Testis (tissue), 3 donors: Measurements from ENCODE around the gene FARS2. TPM values are rescaled to one million over a fixed set of nuclear protein-coding genes. Genes with fewer than 3 reads are reported as not detected.

ENCODE experiments used
- DNase-seq: peaks from one replicate; pipeline ENCODE4 v3.0.0-alpha.2; 2019
- H3K27ac ChIP-seq, 2 donors: fragments of 200-600 bp; sonication (generic); one replicate each; pipeline ENCODE4 v1.5.1; 2019
- H3K27me3 ChIP-seq: fragments of 200-600 bp; sonication (generic); one replicate; pipeline ENCODE4 v1.5.1; 2019
- H3K36me3 ChIP-seq: fragments of 200-600 bp; sonication (generic); one replicate; pipeline ENCODE4 v1.5.1; 2017; ENCODE audit warnings: low read depth; ENCODE audit errors: missing control alignments
- H3K4me1 ChIP-seq: fragments of 200-600 bp; sonication (generic); one replicate; pipeline ENCODE4 v1.5.1; 2019
- H3K4me3 ChIP-seq, 2 donors: fragments of 200-600 bp; sonication (generic); one replicate each; pipeline ENCODE4 v1.5.1; 2017 to 2019
- H3K9me3 ChIP-seq: fragments of 200-600 bp; sonication (generic); one replicate; pipeline ENCODE4 v1.5.1; 2017
- CTCF ChIP-seq, 3 experiments: fragments of 450-650 bp in 2 of 3; fragments of 200-600 bp in 1 of 3; sonication (generic) in 1 of 3; IDR thresholded peaks; one replicate each; pipeline ENCODE4 v1.5.1; 2016 to 2019; ENCODE audit warnings: antibody characterized with exemption in 3 of 3, mild to moderate bottlenecking in 2 of 3, moderate library complexity in 1 of 3
- POLR2A ChIP-seq: fragments of 450-650 bp; IDR thresholded peaks from one replicate; pipeline ENCODE4 v1.6.1; 2017; ENCODE audit warnings: antibody characterized with exemption, mild to moderate bottlenecking, moderate library complexity
- WGBS, 2 donors: methylation state at CpG; one replicate each; pipeline ENCODE4 v1.1.5; 2018; 5-methylcytosine and 5-hydroxymethylcytosine counted together
- intact Hi-C: fragments of 100-400 bp; cut with DNase I; formaldehyde crosslinking; loops from one replicate; pipeline ENCODE4 v1.15.1; 2023; ENCODE audit warnings: low total_unique reads
- polyA plus RNA-seq: library from polyadenylated mRNA; stranded (reverse); fragments of 350-450 nt; fragmentation: Illumina TruSeq; extraction: RNeasy Lipid Tissue Mini Kit (QIAGEN cat#74804); gene quantifications from one replicate; pipeline ENCODE4 v1.2.3, GENCODE V29; 2014; ENCODE audit warnings: low read depth, low replicate concordance; ENCODE audit not compliant: insufficient read depth
- total RNA-seq, 2 donors: library from RNA; depleted of rRNA; stranded (reverse); fragments of >200 nt; gene quantifications; one replicate each; pipeline ENCODE4 v1.2.3, GENCODE V29; 2016

FARS2 gene
- total and polyA plus RNA-seq, 3 donors from 2014 or later: 15.4 to 26.8 (median 22.1) TPM

GRCh38 chr6:5274231-5274630 lies 12.9 kb downstream of the FARS2 start:
- no peak overlapping the region for H3K4me3 ChIP-seq
- H3K27me3 ChIP-seq: no peaks in the 10 kb centered on the region
- no peaks in the 10 kb centered on the region for H3K9me3 ChIP-seq
- 96 to 99% methylated on average over 3 of the region's 3 CpGs for WGBS, 2 donors
- H3K4me1 ChIP-seq: no peaks in the 10 kb centered on the region
- H3K36me3 ChIP-seq: no peaks in the 10 kb centered on the region
- H3K27ac ChIP-seq: no peak overlapping the region
- intact Hi-C loops: no loop called here
- DNase-seq: no peak
- no peak for TF ChIP-seq POLR2A
- TF ChIP-seq CTCF (IDR thresholded peaks at IDR 0.05): no peak

DNA sequence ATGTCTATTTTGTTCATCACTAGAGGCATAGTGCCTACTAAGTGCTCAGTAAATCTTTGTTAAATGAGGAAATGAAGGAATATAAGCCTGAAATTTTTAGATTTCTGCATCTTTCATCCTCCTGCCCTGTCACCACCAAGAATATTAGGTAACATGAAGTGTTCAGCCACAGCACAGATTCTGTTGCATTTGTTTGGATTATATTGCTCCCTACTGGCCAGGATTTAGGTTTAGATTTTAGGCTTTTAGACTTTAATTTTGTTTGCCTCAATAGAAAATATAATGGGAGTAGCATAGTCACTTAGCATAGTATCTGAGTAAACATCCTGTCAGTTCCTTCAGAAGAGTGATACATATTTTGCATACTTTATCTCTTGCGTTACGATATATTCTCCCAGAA lies 14.2 kb downstream of the FARS2 start:
- WGBS, 2 donors: 95% methylated on average over 2 of the region's 2 CpGs
- H3K9me3 ChIP-seq: no peaks in the 10 kb centered on the region
- intact Hi-C loops: no loop called here
- DNase-seq: no peak
- no peaks in the 10 kb centered on the region for H3K36me3 ChIP-seq
- no peak overlapping the region for H3K27ac ChIP-seq
- no peaks in the 10 kb centered on the region for H3K4me1 ChIP-seq
- no peaks in the 10 kb centered on the region for H3K27me3 ChIP-seq
- TF ChIP-seq POLR2A (no peak), CTCF (IDR thresholded peaks at IDR 0.05) (no peak)
- no peak overlapping the region for H3K4me3 ChIP-seq

- Histone ChIP-seq H3K4me1 (no peaks in the 10 kb centered on the region), H3K27me3 (no peaks in the 10 kb centered on the region), H3K36me3 (no peaks in the 10 kb centered on the region), H3K27ac (no peak overlapping the region), H3K4me3 (no peak overlapping the region), H3K9me3 (no peaks in the 10 kb centered on the region)
- WGBS, 2 donors: 81 to 83% methylated on average over 2 of the region's 2 CpGs
- no peak for TF ChIP-seq POLR2A
- TF ChIP-seq CTCF (IDR thresholded peaks at IDR 0.05): no peak
- intact Hi-C loops: no loop called here
- no peak for DNase-seq
These were observed 15.3 kb downstream of the FARS2 start for GRCh38 chr6:5276581-5276980.

DNA sequence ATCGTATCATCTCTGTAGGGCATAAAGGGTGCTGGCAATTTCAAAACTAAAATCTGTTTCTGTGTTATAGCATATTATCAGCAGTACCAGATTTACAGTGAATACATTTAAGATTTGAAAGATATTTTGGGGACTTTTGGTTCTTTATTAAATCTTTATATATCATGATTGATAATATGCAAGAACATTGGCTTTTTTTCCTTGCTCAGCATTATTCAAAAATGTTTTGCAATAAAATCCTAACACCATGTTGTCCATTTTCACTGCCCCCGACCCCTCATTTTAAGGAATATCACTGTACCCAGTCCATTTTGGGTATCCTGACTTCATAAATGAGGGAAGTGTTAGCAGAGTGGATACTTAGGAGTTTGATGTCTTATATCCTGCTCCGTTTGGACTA lies 16.3 kb downstream of the FARS2 start:
- TF ChIP-seq POLR2A (no peak), CTCF (IDR thresholded peaks at IDR 0.05) (no peak)
- 88 to 90% methylated on average over 3 of the region's 3 CpGs for WGBS, 2 donors
- Histone ChIP-seq H3K4me3 (no peak overlapping the region), H3K4me1 (no peaks in the 10 kb centered on the region), H3K27me3 (no peaks in the 10 kb centered on the region), H3K9me3 (no peaks in the 10 kb centered on the region), H3K36me3 (no peaks in the 10 kb centered on the region), H3K27ac (no peak overlapping the region)
- no peak for DNase-seq
- intact Hi-C loops: no loop called here

DNA sequence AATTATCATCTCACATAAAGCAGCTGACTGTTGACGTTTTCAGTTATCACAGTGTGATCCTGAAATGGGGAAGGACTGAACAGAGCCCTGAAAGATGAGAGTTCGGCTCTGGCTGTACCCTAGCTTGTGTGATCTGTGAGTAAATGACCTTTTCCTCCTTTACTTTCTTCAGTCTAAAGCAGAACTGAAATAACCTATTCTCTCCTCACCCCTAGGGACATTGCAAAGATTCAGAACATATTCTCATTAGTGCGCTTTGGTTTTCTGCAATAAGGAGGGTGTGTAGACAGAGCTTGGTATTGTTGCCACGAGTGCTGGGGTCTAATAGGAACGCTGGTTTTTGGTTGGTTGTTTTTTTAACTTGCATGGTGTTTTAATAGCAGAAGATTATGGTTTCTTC lies 16.7 kb downstream of the FARS2 start:
- H3K4me1 ChIP-seq: no peaks in the 10 kb centered on the region
- no peaks in the 10 kb centered on the region for H3K27me3 ChIP-seq
- H3K9me3 ChIP-seq: no peaks in the 10 kb centered on the region
- intact Hi-C loops: no loop called here
- no peak overlapping the region for H3K4me3 ChIP-seq
- no peak for TF ChIP-seq POLR2A
- TF ChIP-seq CTCF (IDR thresholded peaks at IDR 0.05): no peak
- WGBS, 2 donors: 86 to 90% methylated on average over 5 of the region's 5 CpGs
- H3K27ac ChIP-seq: no peak overlapping the region
- H3K36me3 ChIP-seq: no peaks in the 10 kb centered on the region
- no peak for DNase-seq
